Tibial nerve (tissue), 4 donors: ENCODE results near the gene PKD2. TPM values are rescaled to one million over a fixed set of nuclear protein-coding genes. Genes with fewer than 3 reads are reported as not detected.
"Not testable (repeated sequence)": the region's sequence is repeated elsewhere in the genome, so short reads cannot be mapped to it uniquely, and the experiment has no call there.

Source experiments
- DNase-seq, 2 donors: peaks; one replicate each; pipeline ENCODE4 v3.0.0-alpha.2; 2019; ENCODE audit warnings: low spot score in 2 of 2
- H3K27ac ChIP-seq, 4 donors: fragments of 200-600 bp; sonication (generic) in 3 of 4; one replicate each; pipeline ENCODE4 v1.5.1; 2017 to 2019; ENCODE audit warnings: mild to moderate bottlenecking in 1 of 4
- H3K27me3 ChIP-seq, 2 donors: fragments of 200-600 bp; sonication (generic) in 1 of 2; one replicate each; pipeline versions ENCODE4 v1.5.1 to v1.6.0; 2017 to 2019
- H3K36me3 ChIP-seq, 3 donors: fragments of 200-600 bp; sonication (generic); one replicate each; pipeline ENCODE4 v1.5.1; 2018 to 2019
- H3K4me1 ChIP-seq, 4 donors: fragments of 200-600 bp; sonication (generic) in 3 of 4; one replicate each; pipeline ENCODE4 v1.5.1; 2017 to 2019
- H3K4me3 ChIP-seq, 4 donors: fragments of 200-600 bp; sonication (generic) in 3 of 4; one replicate each; pipeline ENCODE4 v1.5.1; 2017 to 2019; ENCODE audit warnings: mild to moderate bottlenecking in 1 of 4, moderate library complexity in 1 of 4
- H3K9me3 ChIP-seq, 4 donors: fragments of 200-600 bp; sonication (generic) in 3 of 4; one replicate each; pipeline ENCODE4 v1.5.1; 2017 to 2019
- CTCF ChIP-seq, 5 experiments: fragments of 200-600 bp in 3 of 5; fragments of 450-650 bp in 2 of 5; sonication (generic) in 3 of 5; IDR thresholded peaks; one replicate each; pipeline ENCODE4 v1.5.1; 2016 to 2019; ENCODE audit warnings: antibody characterized with exemption in 5 of 5, mild to moderate bottlenecking in 3 of 5, moderate library complexity in 2 of 5
- EP300 ChIP-seq, 2 donors: sonication (generic); formaldehyde crosslinking; IDR thresholded peaks; one replicate each; pipeline ENCODE4 v1.6.1; 2017; ENCODE audit warnings: antibody characterized with exemption in 2 of 2, mild to moderate bottlenecking in 1 of 2
- POLR2A ChIP-seq, 2 donors: fragments of 450-650 bp; IDR thresholded peaks; one replicate each; pipeline ENCODE4 v1.6.1; 2017; ENCODE audit warnings: antibody characterized with exemption in 2 of 2, mild to moderate bottlenecking in 2 of 2, moderate library complexity in 2 of 2
- WGBS, 2 donors: methylation state at CpG; one replicate each; pipeline ENCODE4 v1.1.5; 2018; 5-methylcytosine and 5-hydroxymethylcytosine counted together
- total RNA-seq, 4 donors: library from RNA; depleted of rRNA; stranded (reverse); fragments of >200 nt; gene quantifications; one replicate each; pipeline ENCODE4 v1.1.0, GENCODE V29; 2016

PKD2 gene
- total RNA-seq, 4 donors from 2014 or later, result 92.7 to 117 (median 94.7) TPM

- Histone ChIP-seq H3K36me3 (no peaks in the 10 kb centered on the region), H3K9me3 (no peaks in the 10 kb centered on the region), H3K4me3 (no peak overlapping the region), H3K27me3 (no peaks in the 10 kb centered on the region), H3K4me1 (peaks cover 0 to 15% (median 0%) of the 10 kb centered on the region in 4 donors), H3K27ac (no peak overlapping the region)
- no peak for TF ChIP-seq EP300 (IDR thresholded peaks at IDR 0.05)
- TF ChIP-seq CTCF (IDR thresholded peaks at IDR 0.05), result no peak
- TF ChIP-seq POLR2A (IDR thresholded peaks at IDR 0.05), result no peak
- 61 to 67% methylated on average over 2 of the region's 2 CpGs for WGBS, 2 donors
- DNase-seq, result no peak
These were observed 100.1 kb downstream of the PKD2 start for GRCh38 chr4:88107406-88108107.

- H3K4me3 ChIP-seq, H3K9me3 ChIP-seq, H3K27me3 ChIP-seq, DNase-seq, H3K36me3 ChIP-seq, H3K27ac ChIP-seq: not testable (repeated sequence)
- H3K4me1 ChIP-seq, result peaks cover 0 to 15% (median 0%) of the 10 kb centered on the region in 4 donors
- 90 to 91% methylated on average over 7 of the region's 7 CpGs for WGBS, 2 donors
These were observed 100.7 kb downstream of the PKD2 start for GRCh38 chr4:88108108-88108465.

GRCh38 chr4:88108747-88109122 is 101.3 kb downstream of the PKD2 start:
- H3K36me3 ChIP-seq, result no peaks in the 10 kb centered on the region
- H3K4me3 ChIP-seq, result no peak overlapping the region
- H3K9me3 ChIP-seq, result no peaks in the 10 kb centered on the region
- DNase-seq, result no peak
- H3K4me1 ChIP-seq, result peaks cover 0 to 15% (median 0%) of the 10 kb centered on the region in 4 donors
- TF ChIP-seq CTCF (IDR thresholded peaks at IDR 0.05), result no peak
- TF ChIP-seq EP300 (IDR thresholded peaks at IDR 0.05), result no peak
- no peak for TF ChIP-seq POLR2A (IDR thresholded peaks at IDR 0.05)
- 85 to 88% methylated on average over 5 of the region's 5 CpGs for WGBS, 2 donors
- H3K27me3 ChIP-seq, result no peaks in the 10 kb centered on the region
- H3K27ac ChIP-seq, result no peak overlapping the region

GRCh38 chr4:88109123-88109881 is 101.9 kb downstream of the PKD2 start:
- Histone ChIP-seq H3K4me1 (peaks cover 0 to 15% (median 0%) of the 10 kb centered on the region in 4 donors), H3K36me3 (no peaks in the 10 kb centered on the region), H3K27ac (no peak overlapping the region), H3K4me3 (no peak overlapping the region), H3K27me3 (no peaks in the 10 kb centered on the region), H3K9me3 (no peaks in the 10 kb centered on the region)
- no peak for DNase-seq
- 70 to 79% methylated on average over 5 of the region's 5 CpGs for WGBS, 2 donors
- TF ChIP-seq POLR2A (IDR thresholded peaks at IDR 0.05), result no peak
- no peak for TF ChIP-seq CTCF (IDR thresholded peaks at IDR 0.05)

GRCh38 chr4:88110826-88111225 is 103.4 kb downstream of the PKD2 start:
- Histone ChIP-seq H3K27me3 (no peaks in the 10 kb centered on the region), H3K36me3 (no peaks in the 10 kb centered on the region), H3K9me3 (no peaks in the 10 kb centered on the region), H3K4me1 (peaks cover 0 to 15% (median 0%) of the 10 kb centered on the region in 4 donors), H3K4me3 (no peak overlapping the region), H3K27ac (no peak overlapping the region)
- TF ChIP-seq POLR2A (IDR thresholded peaks at IDR 0.05) (no peak), EP300 (IDR thresholded peaks at IDR 0.05) (no peak), CTCF (IDR thresholded peaks at IDR 0.05) (no peak)
- DNase-seq, result no peak
- WGBS, 2 donors, result 75 to 81% methylated on average over 2 of the region's 2 CpGs
